Right lobe of liver (tissue), 4 donors: ENCODE results near the gene C9orf72.

Experiments used
- POLR2A ChIP-seq: fragments of 450-650 bp; IDR thresholded peaks from one replicate; pipeline ENCODE4 v1.6.1; 2017; ENCODE audit warnings: antibody characterized with exemption, mild to moderate bottlenecking
- TF ChIP-seq, protein P1 (sequence below), 4 donors: fragments of 200-600 bp in 3 of 4; fragments of 450-650 bp in 1 of 4; IDR thresholded peaks; one replicate each; pipeline versions ENCODE4 v1.5.1 to v1.8.0; 2016 to 2022; ENCODE audit warnings: antibody characterized with exemption in 4 of 4, mild to moderate bottlenecking in 2 of 4
- donor health status: DM: no; HTN: no; CAD: no.
- donor health status: DM: no; HTN: no; CAD: no.
- donor health status: DM: no; HTN: yes; CAD: no.

GRCh38 chr9:27529316-27530278, 43.7 kb downstream of the C9orf72 start, which contains the start of gene MOB3B:
- TF ChIP-seq POLR2A, result peak; percentile 35
- TF ChIP-seq, protein P1, sequence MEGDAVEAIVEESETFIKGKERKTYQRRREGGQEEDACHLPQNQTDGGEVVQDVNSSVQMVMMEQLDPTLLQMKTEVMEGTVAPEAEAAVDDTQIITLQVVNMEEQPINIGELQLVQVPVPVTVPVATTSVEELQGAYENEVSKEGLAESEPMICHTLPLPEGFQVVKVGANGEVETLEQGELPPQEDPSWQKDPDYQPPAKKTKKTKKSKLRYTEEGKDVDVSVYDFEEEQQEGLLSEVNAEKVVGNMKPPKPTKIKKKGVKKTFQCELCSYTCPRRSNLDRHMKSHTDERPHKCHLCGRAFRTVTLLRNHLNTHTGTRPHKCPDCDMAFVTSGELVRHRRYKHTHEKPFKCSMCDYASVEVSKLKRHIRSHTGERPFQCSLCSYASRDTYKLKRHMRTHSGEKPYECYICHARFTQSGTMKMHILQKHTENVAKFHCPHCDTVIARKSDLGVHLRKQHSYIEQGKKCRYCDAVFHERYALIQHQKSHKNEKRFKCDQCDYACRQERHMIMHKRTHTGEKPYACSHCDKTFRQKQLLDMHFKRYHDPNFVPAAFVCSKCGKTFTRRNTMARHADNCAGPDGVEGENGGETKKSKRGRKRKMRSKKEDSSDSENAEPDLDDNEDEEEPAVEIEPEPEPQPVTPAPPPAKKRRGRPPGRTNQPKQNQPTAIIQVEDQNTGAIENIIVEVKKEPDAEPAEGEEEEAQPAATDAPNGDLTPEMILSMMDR (IDR thresholded peaks at IDR 0.05), result peak; percentile 90 to 97 (median 96)
